GM18508 (cell line): ENCODE data around the gene GYPA.
"Not testable (repeated sequence)": the region's sequence is repeated elsewhere in the genome, so short reads cannot be mapped to it uniquely, and the experiment has no call there.

Experiments used
- ATAC-seq: cut with Tn5 transposase; IDR thresholded peaks from one replicate; pipeline ENCODE4 v1.9.1; 2021; ENCODE audit warnings: moderate number of reproducible peaks; ENCODE audit not compliant: insufficient read depth, unreplicated experiment

GYPA gene

DNA sequence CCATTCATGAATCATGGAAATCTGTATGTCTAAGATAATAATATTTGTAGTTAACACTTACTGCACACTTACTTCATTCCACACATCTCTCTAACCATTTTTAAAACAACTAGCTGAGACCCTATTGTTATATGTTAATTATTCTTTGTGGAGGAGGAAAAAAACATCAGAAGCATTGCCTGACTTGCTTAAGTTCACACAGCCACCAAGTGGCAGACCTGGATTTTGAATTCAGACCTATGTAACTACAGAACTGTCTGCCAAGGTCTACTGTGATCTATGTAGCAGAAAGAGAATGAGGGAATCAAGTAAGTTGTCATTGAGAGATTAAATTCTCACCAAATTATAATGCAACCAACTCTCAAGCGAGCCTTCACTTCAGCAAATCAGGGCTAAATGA lies 10.4 kb downstream of the GYPA start:
- ATAC-seq: not testable (repeated sequence)

DNA sequence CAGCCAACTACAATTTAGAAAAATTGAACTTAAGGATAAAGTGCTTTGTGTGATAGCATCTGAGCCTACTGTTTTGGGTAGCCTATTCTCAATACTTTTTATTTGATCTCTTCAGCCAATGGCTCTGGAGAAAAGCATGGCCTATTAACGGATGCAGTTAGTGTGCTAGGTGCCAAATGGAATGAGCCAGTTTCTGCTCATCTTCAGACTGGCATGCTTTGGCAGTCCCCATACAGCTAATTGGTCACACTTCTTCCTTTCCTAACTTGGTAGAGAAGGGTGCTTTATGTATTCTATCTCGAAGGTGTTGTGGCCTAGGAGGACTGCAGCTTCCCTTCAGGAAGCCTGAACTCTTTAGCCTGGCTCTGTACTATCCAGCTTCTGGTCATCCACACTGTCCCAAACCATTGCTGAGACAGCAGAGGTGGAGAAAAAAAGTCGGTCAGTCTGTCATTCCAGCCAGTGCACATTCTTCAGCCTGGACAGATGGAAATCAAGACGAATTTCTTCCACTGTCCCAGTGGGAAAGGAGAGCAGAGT lies 11.1 kb downstream of the GYPA start:
- ATAC-seq: not testable (repeated sequence)

DNA sequence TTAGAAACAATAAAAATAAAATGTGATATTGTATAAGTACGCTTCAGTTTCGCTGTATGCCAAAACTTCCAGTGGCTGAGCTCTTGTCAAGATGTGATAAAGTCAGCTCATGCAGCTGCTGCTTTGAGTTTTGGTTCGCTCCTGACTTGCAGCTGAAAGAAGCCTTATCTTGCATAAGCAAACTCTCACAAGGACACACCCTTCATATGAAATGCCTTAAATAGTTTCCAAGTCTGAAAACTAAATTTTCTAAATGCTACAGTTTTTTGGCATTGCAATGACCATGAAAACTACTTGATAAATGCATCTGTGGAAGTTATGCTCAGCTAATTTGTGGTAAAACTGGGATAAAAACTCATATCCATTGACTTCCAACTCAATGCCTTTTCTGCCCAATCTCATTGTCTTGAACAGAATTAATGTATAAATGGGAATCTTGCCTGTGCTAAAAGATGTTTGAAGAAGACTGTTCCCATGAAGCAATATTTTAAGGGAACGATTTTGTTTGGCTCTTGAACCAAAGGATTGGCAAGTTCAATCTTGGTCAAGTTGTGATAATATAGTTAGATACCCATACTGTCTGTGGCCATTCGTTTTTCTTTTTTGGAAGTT lies 11.7 kb downstream of the GYPA start:
- ATAC-seq: not testable (repeated sequence)

DNA sequence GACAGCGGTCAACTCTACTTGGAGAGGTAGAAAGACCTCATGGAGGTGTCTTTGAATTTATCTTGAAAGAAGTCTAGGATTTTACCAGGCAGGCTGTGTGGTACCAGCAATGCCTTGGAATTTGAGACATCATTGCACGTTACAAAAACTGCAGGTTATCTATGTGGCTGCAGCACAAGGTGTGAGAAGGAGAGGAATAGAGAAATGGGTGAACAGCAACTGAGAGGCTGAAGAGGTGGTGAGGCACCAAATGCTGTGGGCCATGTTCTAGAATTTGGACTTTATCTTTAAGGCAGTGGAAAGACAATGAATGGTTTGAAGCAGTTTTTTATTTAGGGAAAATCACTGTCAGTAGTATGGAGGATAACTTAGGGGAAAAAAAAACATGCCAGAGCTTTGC lies 15.4 kb downstream of the GYPA start:
- ATAC-seq: not testable (repeated sequence)

DNA sequence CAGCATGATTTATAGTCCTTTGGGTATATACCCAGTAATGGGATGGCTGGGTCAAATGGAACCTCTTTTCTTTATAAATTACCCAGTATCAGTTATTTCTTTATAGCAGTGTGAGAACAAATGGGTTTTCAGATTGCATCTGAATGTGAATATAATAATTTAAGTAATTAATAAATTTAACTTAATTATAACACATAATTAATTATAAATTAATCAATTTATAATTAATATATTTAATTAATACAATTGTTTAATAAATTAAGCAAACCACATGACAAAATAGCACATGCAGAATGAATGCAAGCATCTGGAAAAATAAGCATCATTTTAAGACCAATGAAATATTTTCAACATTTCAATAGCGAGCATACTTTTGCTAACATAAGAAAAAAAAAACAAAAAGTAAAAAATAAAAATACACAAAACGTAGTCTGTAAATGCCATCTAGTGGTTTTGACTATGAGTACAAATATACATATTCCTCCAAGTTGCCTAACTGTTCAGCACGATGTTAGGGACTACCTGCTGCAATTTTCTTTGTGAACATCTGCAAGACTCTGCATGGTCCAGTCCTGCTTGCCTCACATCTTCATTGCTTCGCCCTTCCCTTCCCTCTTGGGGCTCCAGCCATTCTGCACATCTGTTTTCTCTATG lies 16.4 kb downstream of the GYPA start:
- ATAC-seq: not testable (repeated sequence)

DNA sequence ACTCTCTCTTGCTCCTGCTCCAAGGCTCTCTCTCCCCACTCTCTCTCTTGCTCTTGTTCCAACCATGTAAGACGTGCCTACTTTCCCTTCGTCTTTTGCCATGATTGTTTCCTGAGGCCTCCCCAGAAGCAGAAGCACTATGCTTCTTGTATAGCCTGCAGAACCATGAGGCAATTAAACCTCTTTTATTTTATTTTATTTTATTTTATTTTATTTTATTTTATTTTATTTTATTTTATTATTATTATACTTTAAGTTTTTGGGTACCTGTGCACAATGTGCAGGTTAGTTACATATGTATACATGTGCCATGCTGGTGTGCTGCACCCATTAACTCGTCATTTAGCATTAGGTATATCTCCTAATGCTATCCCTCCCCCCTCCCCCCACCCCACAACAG lies 17.2 kb downstream of the GYPA start:
- ATAC-seq: not testable (repeated sequence)

DNA sequence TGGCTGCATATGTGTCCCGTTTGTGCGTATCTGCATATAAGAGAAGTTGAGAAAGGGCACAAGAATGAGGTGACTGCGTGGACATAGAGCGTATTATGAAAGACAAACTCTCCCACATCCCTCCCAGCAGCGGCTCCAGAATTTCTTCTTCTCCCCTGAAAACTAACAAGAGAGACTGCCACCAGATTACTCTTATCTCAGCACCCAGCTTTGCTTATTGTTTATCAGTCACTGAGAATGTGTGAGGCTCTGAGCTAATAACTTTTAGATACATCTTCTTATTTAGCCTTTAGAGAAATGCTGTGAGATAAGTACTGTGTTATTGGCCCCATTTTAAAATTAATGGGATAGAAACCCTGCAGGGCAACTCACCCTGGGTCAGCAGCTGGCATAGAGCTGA lies 20.8 kb downstream of the GYPA start:
- not testable (repeated sequence) for ATAC-seq

DNA sequence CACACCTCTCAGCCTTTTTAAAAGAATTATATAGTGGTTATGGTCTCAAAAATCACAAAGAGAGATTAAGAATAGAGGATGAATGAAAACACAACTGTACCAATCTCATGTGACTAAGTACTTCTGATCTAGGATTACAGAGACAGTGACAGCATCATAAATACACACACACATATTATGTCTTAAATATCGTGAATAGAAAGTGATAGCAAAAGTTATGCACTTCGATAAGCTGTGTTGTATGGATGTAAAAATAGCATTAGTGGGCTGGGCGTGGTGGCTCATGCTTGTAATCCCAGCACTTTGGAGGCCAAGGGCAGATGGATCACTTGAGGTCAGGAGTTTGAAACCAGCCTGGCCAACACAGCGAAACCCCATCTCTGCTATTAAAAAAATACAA lies 25.0 kb downstream of the GYPA start:
- no peak for ATAC-seq

DNA sequence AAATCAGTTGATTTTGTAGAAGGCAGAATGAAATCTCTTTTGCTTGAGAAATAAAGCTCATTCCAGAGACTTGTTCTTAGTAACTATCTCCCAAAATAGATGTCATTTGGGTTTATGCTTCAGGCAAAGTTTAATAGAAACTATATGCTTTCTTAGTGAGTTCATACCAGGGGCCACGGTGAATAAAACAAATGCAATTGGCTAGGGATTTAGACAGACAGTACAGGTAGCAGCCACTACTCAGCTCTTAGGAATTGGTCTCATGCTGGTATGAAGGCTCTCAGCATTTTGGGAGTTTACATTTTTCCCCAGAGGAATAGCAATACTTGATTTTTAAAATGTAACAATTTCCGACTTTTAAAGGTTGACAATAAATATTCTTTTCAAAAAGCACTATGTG lies 27.0 kb downstream of the GYPA start:
- no peak for ATAC-seq

DNA sequence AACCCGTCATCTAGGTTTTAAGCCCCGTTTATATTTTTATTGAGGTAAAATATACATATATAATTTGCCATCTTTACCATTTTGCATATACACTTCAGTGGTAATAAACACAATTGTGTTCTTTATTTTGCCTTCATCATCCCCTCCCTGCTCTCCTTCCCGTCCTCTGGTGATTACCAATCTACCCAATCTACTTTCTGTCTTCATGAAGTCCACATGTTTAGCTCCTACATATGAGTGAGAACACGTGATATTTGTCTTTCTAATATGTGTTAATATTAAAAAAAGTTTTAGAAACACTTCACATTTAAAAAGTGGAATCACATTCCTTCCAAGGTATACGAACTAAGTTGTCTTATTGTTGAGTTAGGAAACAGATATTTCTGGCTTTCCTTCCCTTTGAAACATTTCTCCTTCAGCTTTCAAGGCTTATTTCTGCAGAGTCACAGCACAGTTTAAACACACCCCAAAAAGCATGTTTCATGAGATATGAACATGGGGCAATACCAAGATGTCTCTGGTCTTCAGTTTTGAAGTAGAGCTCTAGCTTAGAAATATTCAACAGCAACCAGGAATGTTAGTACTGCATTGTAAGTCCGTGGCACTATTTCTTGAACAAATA lies 35.9 kb downstream of the GYPA start:
- no peak for ATAC-seq

DNA sequence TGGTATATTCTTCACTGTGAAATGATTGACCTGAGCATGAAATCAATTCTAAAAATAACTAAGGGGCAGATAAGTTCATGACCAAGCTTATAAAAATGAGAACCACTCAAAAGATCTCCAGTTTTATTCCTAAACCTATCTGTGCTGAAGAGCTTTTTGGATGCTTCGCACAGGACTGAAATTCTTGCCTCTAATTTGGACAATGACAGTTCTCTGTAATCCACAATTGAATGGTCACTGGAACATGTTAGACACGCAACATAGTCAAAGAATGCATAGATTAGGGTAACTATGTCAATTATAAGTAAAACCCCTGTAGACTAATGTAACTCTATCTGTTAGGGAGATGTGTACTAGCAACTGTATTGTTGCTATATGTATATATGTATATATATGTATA lies 42.7 kb downstream of the GYPA start:
- ATAC-seq: not testable (repeated sequence)

DNA sequence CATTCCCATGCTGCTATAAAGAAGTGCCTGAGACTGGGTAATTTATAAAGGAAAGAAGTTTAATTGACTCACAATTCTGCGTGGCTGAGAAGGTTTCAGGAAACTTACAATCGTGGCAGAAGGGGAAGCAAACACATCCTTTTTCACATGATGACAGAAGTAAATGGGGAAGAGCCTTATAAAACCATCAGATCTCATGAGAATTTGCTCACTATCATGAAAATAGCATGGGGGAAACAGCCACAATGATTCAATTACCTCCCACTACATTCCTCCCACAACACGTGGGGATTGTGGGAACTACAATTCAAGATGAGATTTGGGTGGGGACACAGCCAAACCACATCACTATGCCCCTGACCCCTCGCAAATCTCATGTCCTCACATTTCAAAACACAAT lies 46.5 kb downstream of the GYPA start:
- not testable (repeated sequence) for ATAC-seq

DNA sequence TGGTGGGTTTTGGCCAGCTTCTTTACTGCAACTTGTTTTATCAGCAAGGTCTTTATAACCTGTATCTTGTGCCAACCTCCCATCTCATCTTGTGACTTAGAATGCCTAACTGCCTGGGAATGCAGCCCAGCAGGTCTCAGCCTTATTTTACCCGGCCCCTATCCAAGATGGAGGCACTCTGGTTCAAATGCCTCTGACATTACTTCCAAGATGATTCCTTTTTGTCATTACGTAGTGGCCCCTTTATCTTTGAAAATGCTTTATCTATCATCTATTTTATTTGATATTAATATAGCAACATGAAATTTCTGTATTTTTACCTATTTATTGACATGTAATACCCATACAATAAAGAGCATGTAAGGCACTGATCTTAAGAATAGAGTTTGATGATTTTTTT lies 49.3 kb downstream of the GYPA start:
- not testable (repeated sequence) for ATAC-seq

DNA sequence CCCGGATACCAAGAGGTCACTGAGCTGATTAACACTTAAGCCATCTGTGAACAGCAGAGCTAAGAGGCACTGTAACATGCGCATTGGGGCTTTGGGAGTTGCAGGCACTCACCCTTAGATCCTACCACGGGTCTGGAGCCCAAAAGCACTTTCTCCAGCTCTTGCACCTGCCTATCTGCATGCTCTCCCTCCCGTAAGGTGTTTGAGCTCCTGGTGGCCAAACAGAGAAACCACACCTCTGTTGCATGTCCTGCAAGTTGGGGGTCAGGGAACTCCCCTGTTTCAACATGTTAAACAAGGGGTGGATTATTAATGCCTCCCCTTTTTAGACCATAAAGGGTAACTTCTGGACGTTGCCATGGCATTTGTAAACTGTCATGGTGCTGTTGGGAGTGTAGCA lies 49.8 kb downstream of the GYPA start:
- no peak for ATAC-seq

DNA sequence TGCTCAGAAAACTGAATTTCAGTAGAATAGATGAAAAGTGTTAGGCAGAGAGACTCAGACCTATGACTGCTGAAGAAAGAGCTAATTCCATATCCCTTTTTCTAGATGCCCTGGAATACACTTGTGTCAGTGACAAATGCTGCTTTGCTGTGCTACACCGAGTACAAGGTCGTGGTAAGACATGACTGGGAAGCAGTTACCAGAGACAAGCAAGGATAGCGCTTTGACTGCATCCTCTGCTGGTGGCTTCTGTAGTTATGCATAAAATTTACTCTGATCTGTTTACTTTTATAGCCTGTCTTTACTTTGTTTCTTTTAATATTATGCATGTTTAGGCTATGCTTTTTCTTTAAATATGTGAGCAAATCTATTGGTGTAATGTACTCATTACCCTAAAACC lies 58.5 kb downstream of the GYPA start:
- not testable (repeated sequence) for ATAC-seq

DNA sequence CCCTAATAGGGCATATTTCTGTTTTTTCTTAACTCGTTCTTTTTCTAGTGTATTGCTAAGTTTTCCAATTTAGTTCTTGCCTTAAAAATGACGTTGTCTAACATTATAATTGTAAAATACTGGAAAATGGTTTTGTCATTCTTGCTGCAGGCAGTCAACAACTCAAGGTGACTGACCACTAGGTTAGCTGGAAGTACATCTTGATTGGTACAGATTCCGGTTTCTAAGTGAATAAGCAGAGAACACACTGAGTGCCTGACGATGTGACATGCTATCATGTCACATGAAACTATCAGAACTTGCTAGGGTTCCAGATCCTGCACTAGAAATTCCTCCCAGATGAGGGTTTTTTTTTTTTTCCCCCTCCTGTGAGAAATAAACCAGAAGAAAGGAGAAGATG lies 60.4 kb downstream of the GYPA start:
- not testable (repeated sequence) for ATAC-seq

DNA sequence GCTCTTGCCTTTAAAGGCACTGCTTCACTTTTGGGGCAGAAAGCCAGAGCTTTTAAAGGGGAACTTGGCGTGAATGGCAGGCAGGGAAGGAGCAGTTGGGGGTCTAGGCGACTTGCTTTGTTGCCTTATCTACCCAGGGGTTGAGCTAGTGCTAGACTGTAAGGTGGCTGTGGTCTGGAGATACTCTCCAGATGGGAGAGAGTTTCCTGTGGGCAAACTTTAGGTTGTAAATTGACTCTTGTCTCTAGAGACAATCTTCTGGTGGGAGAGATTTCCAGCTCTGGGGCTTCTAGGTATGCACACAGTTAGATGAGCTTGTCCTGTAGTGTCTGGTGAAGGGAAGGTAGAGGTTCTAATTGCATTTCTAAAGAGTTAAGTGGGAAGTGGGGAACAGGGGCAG lies 61.8 kb downstream of the GYPA start:
- not testable (repeated sequence) for ATAC-seq

DNA sequence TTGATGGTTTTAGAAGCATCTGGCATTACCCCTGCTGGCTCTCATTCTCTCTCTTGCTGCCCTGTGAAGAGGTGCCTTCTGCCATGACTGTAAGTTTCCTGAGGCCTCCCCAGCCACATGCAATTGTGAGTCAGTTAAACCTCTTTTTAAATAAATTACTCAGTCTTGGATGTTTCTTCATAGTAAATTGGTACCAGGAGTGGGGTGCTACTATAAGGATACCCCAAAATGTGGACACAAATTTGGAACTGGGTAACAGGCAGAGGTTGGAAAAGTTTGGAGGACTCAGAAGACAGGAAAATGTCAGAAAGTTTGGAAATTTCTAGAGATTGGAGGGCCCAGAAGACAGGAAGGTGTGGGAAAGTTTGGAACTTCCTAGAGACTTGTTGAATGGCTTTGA lies 79.0 kb downstream of the GYPA start:
- not testable (repeated sequence) for ATAC-seq

DNA sequence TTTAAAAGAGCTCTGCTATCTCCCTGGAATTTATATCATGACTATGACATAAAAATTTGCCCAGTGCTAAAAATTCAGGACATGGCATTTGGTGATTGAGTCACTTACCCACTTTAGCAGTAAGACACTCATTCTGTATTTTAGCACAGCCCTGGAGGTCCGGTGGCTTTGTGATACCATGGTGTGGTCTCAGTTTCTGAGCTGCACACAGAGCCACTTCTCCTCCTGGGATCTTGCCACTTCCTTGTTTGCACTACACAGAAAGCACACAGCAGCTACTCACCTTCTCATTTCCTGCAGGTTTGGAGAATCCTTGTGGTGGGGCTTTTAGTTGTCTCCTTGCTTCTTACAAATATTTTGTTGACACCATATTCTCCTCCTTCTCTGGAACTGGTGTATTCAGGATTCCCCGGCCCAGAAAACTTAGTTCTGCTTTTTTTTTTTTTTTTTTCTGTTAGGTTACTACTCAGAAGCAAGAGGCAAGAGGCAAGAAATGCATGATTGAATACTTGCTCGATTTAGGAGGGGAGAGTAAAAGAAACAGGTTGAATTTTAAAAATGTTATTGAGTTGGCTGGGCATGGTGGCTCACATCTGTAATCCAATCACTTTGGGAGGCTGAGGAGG lies 80.2 kb downstream of the GYPA start:
- not testable (repeated sequence) for ATAC-seq
